GM21390 (cell line): ENCODE measurements around the gene ERAP2.
"Not testable (repeated sequence)": the region's sequence is repeated elsewhere in the genome, so short reads cannot be mapped to it uniquely, and the experiment has no call there.

Experiments
- ATAC-seq: cut with Tn5 transposase; IDR thresholded peaks from one replicate; pipeline ENCODE4 v1.9.1; 2021; ENCODE audit not compliant: unreplicated experiment

ERAP2 gene

GRCh38 chr5:96861076-96861475, 15.2 kb upstream of the ERAP2 start:
- ATAC-seq = no peak

GRCh38 chr5:96863114-96863513, 13.2 kb upstream of the ERAP2 start:
- ATAC-seq = no peak

- ATAC-seq = no peak
Observed at GRCh38 chr5:96863949-96864584, 12.2 kb upstream of the ERAP2 start.

GRCh38 chr5:96864922-96865530, 11.3 kb upstream of the ERAP2 start:
- no peak for ATAC-seq

- peak; percentile 78 for ATAC-seq
Observed at GRCh38 chr5:96868603-96869371, 7.5 kb upstream of the ERAP2 start.

GRCh38 chr5:96869372-96869641, 7.0 kb upstream of the ERAP2 start:
- no peak for ATAC-seq

- ATAC-seq = peak; percentile 75
Observed at GRCh38 chr5:96870094-96871026, 5.9 kb upstream of the ERAP2 start.

GRCh38 chr5:96871027-96871399, 5.3 kb upstream of the ERAP2 start:
- ATAC-seq = no peak

GRCh38 chr5:96871686-96872085, 4.6 kb upstream of the ERAP2 start:
- no peak for ATAC-seq

- ATAC-seq = no peak
Observed at GRCh38 chr5:96873449-96873848, 2.9 kb upstream of the ERAP2 start.

- no peak for ATAC-seq
Observed at GRCh38 chr5:96874631-96875030, 1.7 kb upstream of the ERAP2 start.

- peak; percentile 2 for ATAC-seq
Observed at GRCh38 chr5:96875791-96876291, 459 bp upstream of the ERAP2 start.

GRCh38 chr5:96876977-96877469, 723 bp downstream of the ERAP2 start:
- not testable (repeated sequence) for ATAC-seq

- no peak for ATAC-seq
Observed at GRCh38 chr5:96879665-96880064, 3.4 kb downstream of the ERAP2 start.

- ATAC-seq = no peak
Observed at GRCh38 chr5:96880444-96881164, 4.3 kb downstream of the ERAP2 start.

GRCh38 chr5:96881511-96882115, 5.3 kb downstream of the ERAP2 start:
- ATAC-seq = no peak

GRCh38 chr5:96883871-96884270, 7.6 kb downstream of the ERAP2 start:
- ATAC-seq = no peak

- ATAC-seq = no peak
Observed at GRCh38 chr5:96884995-96885394, 8.7 kb downstream of the ERAP2 start.

- peak; percentile 86 for ATAC-seq
Observed at GRCh38 chr5:96885518-96886338, 9.4 kb downstream of the ERAP2 start.
